Adrenal gland (tissue), 5 donors: Measurements from ENCODE around the gene PPP1R9B.

ENCODE experiments used
- CTCF ChIP-seq, 6 experiments: fragments of 450-650 bp in 4 of 6; fragments of 200-600 bp in 2 of 6; sonication (generic) in 1 of 6; IDR thresholded peaks; 1 replicate in 5 of 6; 2 replicates in 1 of 6; pipeline versions ENCODE4 v1.5.1 to v1.8.0; 2016 to 2021; ENCODE audit warnings: antibody characterized with exemption in 6 of 6, mild to moderate bottlenecking in 2 of 6, moderate library complexity in 1 of 6
- POLR2A ChIP-seq, 2 donors: fragments of 450-650 bp; IDR thresholded peaks; one replicate each; pipeline ENCODE4 v1.6.1; 2017; ENCODE audit warnings: antibody characterized with exemption in 2 of 2, mild to moderate bottlenecking in 2 of 2, moderate library complexity in 1 of 2
- donor health status: DM: no; HTN: no; CAD: no.

- TF ChIP-seq CTCF (IDR thresholded peaks at IDR 0.05) (no peak), POLR2A (IDR thresholded peaks at IDR 0.05) (no peak)
Observed at GRCh38 chr17:50164697-50164988, 14.2 kb upstream of the PPP1R9B start.
